Left ventricle myocardium inferior (tissue), 1 donor: ENCODE results near the gene CCNK. TPM values are rescaled to one million over a fixed set of nuclear protein-coding genes. Genes with fewer than 3 reads are reported as not detected.
A peak's percentile ranks its signal among the peaks of the same experiment; 100 is the strongest.

Experiments used
- DNase-seq: peaks from one replicate; pipeline ENCODE4 v3.0.0-alpha.2; 2020
- H3K27ac ChIP-seq: fragments of 200-600 bp; replicated peaks from 2 replicates; pipeline ENCODE4 v1.8.0; 2021
- H3K27me3 ChIP-seq: fragments of 200-600 bp; 2 replicates; pipeline ENCODE4 v1.8.0; 2021; ENCODE audit warnings: low read depth
- H3K36me3 ChIP-seq: fragments of 200-600 bp; 2 replicates; pipeline ENCODE4 v1.8.0; 2021
- H3K4me1 ChIP-seq: fragments of 200-600 bp; 2 replicates; pipeline ENCODE4 v1.8.0; 2021
- H3K4me3 ChIP-seq: fragments of 200-600 bp; 2 replicates; pipeline ENCODE4 v1.8.0; 2021; ENCODE audit warnings: mild to moderate bottlenecking, moderate library complexity
- H3K9me3 ChIP-seq: fragments of 200-600 bp; replicated peaks from 2 replicates; pipeline ENCODE4 v1.8.0; 2021
- CTCF ChIP-seq: fragments of 200-600 bp; IDR thresholded peaks from 2 replicates; pipeline ENCODE4 v1.8.0; 2021; ENCODE audit warnings: antibody characterized with exemption, mild to moderate bottlenecking, borderline replicate concordance
- intact Hi-C: fragments of 100-400 bp; cut with micrococcal nuclease; formaldehyde crosslinking; loops from one replicate; pipeline ENCODE4 v1.11.0; 2022
- long read RNA-seq: library from polyadenylated mRNA; unstranded; transcript quantifications from one replicate; pipeline ENCODE4 v2.0.0, GENCODE V29; 2021
- total RNA-seq: library from RNA; stranded (reverse); fragmentation: NEBNext Ultra II Directional; extraction: Animal tissue kit (Norgen Biotek cat#: 25700); gene quantifications from one replicate; pipeline ENCODE4 v1.2.1, GENCODE V29; 2021
- donor health status: DM: no; HTN: yes; CAD: no; lungs with severe emphysema.

CCNK gene
- total RNA-seq: 32.2 TPM
- long read RNA-seq, partial matches to known transcripts: 0 of 4 reads
- long read RNA-seq, other reads (novel, unspliced or antisense): 4 of 4 reads

- H3K4me1 ChIP-seq: peaks cover 76% of the 10 kb centered on the region
- no peaks in the 10 kb centered on the region for H3K9me3 ChIP-seq
- H3K36me3 ChIP-seq: no peaks in the 10 kb centered on the region
- TF ChIP-seq CTCF: no peak
- intact Hi-C loops: no loop called here
- DNase-seq: peak; percentile 100
- peak within 1 kb of the TSS; percentile 92 for H3K4me3 ChIP-seq
- H3K27ac ChIP-seq: peak within 1 kb of the TSS; percentile 95
- no peaks in the 10 kb centered on the region for H3K27me3 ChIP-seq
These were observed at the start of gene CCNK for GRCh38 chr14:99480917-99481744. Gene CCNK (plus strand): TSS chr14:99481409. CDS start chr14:99492678, 11,269 bp downstream.

- DNase-seq: no peak
- Histone ChIP-seq H3K4me3 (no peak overlapping the region), H3K9me3 (peaks cover 7% of the 10 kb centered on the region), H3K4me1 (peaks cover 32% of the 10 kb centered on the region), H3K27ac (no peak overlapping the region), H3K27me3 (no peaks in the 10 kb centered on the region), H3K36me3 (peaks cover 40% of the 10 kb centered on the region)
- TF ChIP-seq CTCF: no peak
- intact Hi-C loops: no loop called here
These were observed 49.2 kb upstream of the CCNK start for GRCh38 chr14:99431986-99432385.

DNA sequence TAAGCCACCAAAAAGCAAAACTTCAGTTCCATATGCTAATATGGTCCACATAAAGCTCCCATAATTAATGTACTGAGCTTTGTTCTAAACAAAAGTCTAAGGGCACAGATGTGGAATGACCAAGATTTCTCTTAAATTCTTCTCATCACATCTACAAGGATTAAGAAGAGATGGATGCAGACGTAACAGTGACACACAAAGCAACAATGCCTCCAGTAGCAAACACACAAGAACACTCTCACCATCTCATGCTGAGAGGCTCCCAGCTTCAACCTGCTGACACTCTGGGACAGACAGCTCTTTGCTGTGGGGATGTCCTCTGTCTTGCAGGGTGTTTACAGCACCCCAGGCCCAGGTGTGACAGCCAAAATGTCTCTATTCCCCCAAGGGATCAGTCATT is 48.7 kb upstream of the CCNK start:
- Histone ChIP-seq H3K4me1 (peaks cover 32% of the 10 kb centered on the region), H3K4me3 (no peak overlapping the region), H3K27ac (no peak overlapping the region), H3K36me3 (peaks cover 38% of the 10 kb centered on the region), H3K27me3 (no peaks in the 10 kb centered on the region), H3K9me3 (peaks cover 7% of the 10 kb centered on the region)
- DNase-seq: no peak
- intact Hi-C loops: no loop called here
- no peak for TF ChIP-seq CTCF

- no peak for TF ChIP-seq CTCF
- Histone ChIP-seq H3K9me3 (no peaks in the 10 kb centered on the region), H3K4me1 (peaks cover 25% of the 10 kb centered on the region), H3K4me3 (no peak overlapping the region), H3K36me3 (peaks cover 30% of the 10 kb centered on the region), H3K27me3 (no peaks in the 10 kb centered on the region), H3K27ac (no peak overlapping the region)
- intact Hi-C loops: no loop called here
- DNase-seq: no peak
These were observed 45.9 kb upstream of the CCNK start for GRCh38 chr14:99435327-99435726.

- peak overlapping the region; percentile 7 for H3K27ac ChIP-seq
These were observed 44.7 kb upstream of the CCNK start for GRCh38 chr14:99436247-99437180.

More at GRCh38 chr14:99436247-99437180, 44.7 kb upstream of the CCNK start:
- intact Hi-C loops: no loop called here
- Histone ChIP-seq H3K36me3 (peaks cover 36% of the 10 kb centered on the region), H3K4me3 (no peak overlapping the region), H3K4me1 (peaks cover 14% of the 10 kb centered on the region), H3K9me3 (no peaks in the 10 kb centered on the region), H3K27me3 (no peaks in the 10 kb centered on the region)
- no peak for TF ChIP-seq CTCF
- no peak for DNase-seq
